HEK293 (cell line): Measurements from ENCODE around the gene FRMD4A.

ENCODE experiments used
- TCF7L2 ChIP-seq: IDR thresholded peaks from 2 replicates; pipeline ENCODE4 v1.6.1; 2011; ENCODE audit warnings: low read depth, mild to moderate bottlenecking, inconsistent platforms, low read length, moderate library complexity, borderline replicate concordance
- ZNF2 ChIP-seq: fragments of 450-650 bp; formaldehyde crosslinking; IDR thresholded peaks from 2 replicates; pipeline ENCODE4 v1.5.1; 2016; ENCODE audit warnings: missing biosample characterization, missing genetic modification characterization
- ZNF677 ChIP-seq: fragments of 450-650 bp; IDR thresholded peaks from 2 replicates; pipeline ENCODE4 v1.5.0; 2018; ENCODE audit warnings: missing biosample characterization, mild to moderate bottlenecking, missing genetic modification characterization, moderate library complexity
- TF ChIP-seq, protein P1 (sequence below): fragments of 450-650 bp; formaldehyde crosslinking; IDR thresholded peaks from 2 replicates; pipeline ENCODE4 v1.5.1; 2016; ENCODE audit warnings: missing biosample characterization, missing genetic modification characterization

DNA sequence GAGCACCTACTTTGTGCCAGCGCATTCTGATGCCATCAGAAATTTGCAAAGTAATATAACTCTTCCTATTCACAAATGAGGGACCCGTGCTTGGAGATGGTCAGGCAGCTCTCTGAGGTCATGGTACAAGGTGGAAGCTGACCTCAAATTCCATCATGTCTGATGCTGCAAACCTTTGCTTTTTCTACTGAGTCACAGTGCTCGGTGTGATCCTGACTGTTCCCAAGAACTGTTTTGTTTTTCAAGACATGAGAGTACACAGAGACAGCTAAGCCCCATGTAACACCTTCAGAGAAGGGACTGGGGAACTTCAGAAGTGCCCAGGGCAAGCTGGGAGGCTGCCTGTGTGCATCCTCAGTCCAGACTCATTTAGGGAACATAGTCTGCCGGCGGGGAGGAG lies 111.3 kb downstream of the FRMD4A start:
- TF ChIP-seq, protein P1, sequence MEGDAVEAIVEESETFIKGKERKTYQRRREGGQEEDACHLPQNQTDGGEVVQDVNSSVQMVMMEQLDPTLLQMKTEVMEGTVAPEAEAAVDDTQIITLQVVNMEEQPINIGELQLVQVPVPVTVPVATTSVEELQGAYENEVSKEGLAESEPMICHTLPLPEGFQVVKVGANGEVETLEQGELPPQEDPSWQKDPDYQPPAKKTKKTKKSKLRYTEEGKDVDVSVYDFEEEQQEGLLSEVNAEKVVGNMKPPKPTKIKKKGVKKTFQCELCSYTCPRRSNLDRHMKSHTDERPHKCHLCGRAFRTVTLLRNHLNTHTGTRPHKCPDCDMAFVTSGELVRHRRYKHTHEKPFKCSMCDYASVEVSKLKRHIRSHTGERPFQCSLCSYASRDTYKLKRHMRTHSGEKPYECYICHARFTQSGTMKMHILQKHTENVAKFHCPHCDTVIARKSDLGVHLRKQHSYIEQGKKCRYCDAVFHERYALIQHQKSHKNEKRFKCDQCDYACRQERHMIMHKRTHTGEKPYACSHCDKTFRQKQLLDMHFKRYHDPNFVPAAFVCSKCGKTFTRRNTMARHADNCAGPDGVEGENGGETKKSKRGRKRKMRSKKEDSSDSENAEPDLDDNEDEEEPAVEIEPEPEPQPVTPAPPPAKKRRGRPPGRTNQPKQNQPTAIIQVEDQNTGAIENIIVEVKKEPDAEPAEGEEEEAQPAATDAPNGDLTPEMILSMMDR (tag by site-specific recombination), result no peak
- TF ChIP-seq TCF7L2 (no peak), ZNF2 (no peak), ZNF677 (tag by site-specific recombination) (no peak)
